Caco-2 (cell line): ENCODE results near the gene LYPD4. TPM values are rescaled to one million over a fixed set of nuclear protein-coding genes. Genes with fewer than 3 reads are reported as not detected.

ENCODE experiments used
- BruUV-seq: library from RNA; stranded (reverse); fragments of 400-500 nt; replicated peaks from 2 replicates; lab custom pipeline; 2021; lab: Mats Ljungman, UMichigan
- CTCF ChIA-PET: fragments of 300-600 bp; sonication (Branson Sonifier 250); formaldehyde crosslinking; loops from one replicate; lab custom pipeline; 2022; ENCODE audit warnings: antibody characterized with exemption; lab: Charles Lee
- POLR2A ChIA-PET: fragments of 300-600 bp; sonication (Branson Sonifier 250); formaldehyde crosslinking; loops from one replicate; lab custom pipeline; 2022; ENCODE audit warnings: antibody characterized with exemption; lab: Charles Lee
- DNase-seq, 2 experiments: peaks; one replicate each; pipeline versions ENCODE4 v3.0.0 to v3.0.0-alpha.2; 2020 to 2022
- H3K27me3 ChIP-seq: replicated peaks from 2 replicates; pipeline ENCODE4 v1.6.0; 2011; ENCODE audit warnings: low read length; ENCODE audit not compliant: control insufficient read depth, insufficient read depth
- H3K36me3 ChIP-seq: 2 replicates; pipeline ENCODE4 v1.5.1; 2011; ENCODE audit warnings: low read length; ENCODE audit not compliant: control insufficient read depth, insufficient read depth
- H3K4me1 ChIP-seq: fragments of 250-450 bp; sonication (Bioruptor Pico); 2 replicates; pipeline ENCODE4 v1.5.1; 2020; ENCODE audit warnings: mild to moderate bottlenecking
- H3K4me3 ChIP-seq: 2 replicates; pipeline ENCODE4 v1.5.1; 2011; ENCODE audit warnings: low read depth, mild to moderate bottlenecking, control low read depth, low read length
- H3K9me3 ChIP-seq: fragments of 250-450 bp; sonication (Bioruptor Pico); 2 replicates; pipeline ENCODE4 v1.5.1; 2020; ENCODE audit warnings: mild to moderate bottlenecking, moderate library complexity
- H3K27ac Mint-ChIP-seq: one replicate; pipeline ENCODE4 v1.8.0; 2022; ENCODE audit warnings: mixed read lengths; ENCODE audit not compliant: unreplicated experiment
- H3K27me3 Mint-ChIP-seq: one replicate; pipeline ENCODE4 v1.8.0; 2022; ENCODE audit warnings: mixed read lengths; ENCODE audit not compliant: insufficient read depth, unreplicated experiment
- H3K36me3 Mint-ChIP-seq: one replicate; pipeline ENCODE4 v1.8.0; 2022; ENCODE audit warnings: mild to moderate bottlenecking, mixed read lengths; ENCODE audit not compliant: insufficient read depth, unreplicated experiment
- H3K4me1 Mint-ChIP-seq: one replicate; pipeline ENCODE4 v1.8.0; 2022; ENCODE audit warnings: low read depth, mixed read lengths; ENCODE audit not compliant: unreplicated experiment
- H3K4me3 Mint-ChIP-seq: one replicate; pipeline ENCODE4 v1.8.0; 2022; ENCODE audit warnings: mild to moderate bottlenecking, moderate library complexity, mixed read lengths; ENCODE audit not compliant: unreplicated experiment
- H3K9me3 Mint-ChIP-seq: one replicate; pipeline ENCODE4 v1.8.0; 2022; ENCODE audit warnings: mixed read lengths; ENCODE audit not compliant: unreplicated experiment
- CTCF ChIP-seq, 2 experiments: fragments of 200-600 bp in 1 of 2; IDR thresholded peaks; 1 replicate in 1 of 2; 2 replicates in 1 of 2; pipeline versions ENCODE4 v1.5.1 to v1.8.0; 2011 to 2022; ENCODE audit warnings: antibody characterized with exemption in 1 of 2, control low read depth in 1 of 2, inconsistent platforms in 1 of 2, low read depth in 1 of 2, low read length in 1 of 2, mild to moderate bottlenecking in 1 of 2, moderate library complexity in 1 of 2; ENCODE audit not compliant: insufficient read depth in 1 of 2, severe bottlenecking in 1 of 2, unreplicated experiment in 1 of 2
- intact Hi-C: fragments of 100-400 bp; cut with micrococcal nuclease; formaldehyde crosslinking; loops from one replicate; pipeline ENCODE4 v1.10.0; 2022; ENCODE audit not compliant: unreplicated experiment
- total RNA-seq: library from RNA; stranded (reverse); gene quantifications from 2 replicates; pipeline ENCODE4 v1.2.3, GENCODE V29; 2022

The LYPD4 gene
- total RNA-seq, 1 experiment from 2014 or later, result not detected

GRCh38 chr19:41882568-41883462, 38.3 kb upstream of the LYPD4 start, which contains the start of gene ARHGEF1:
TSS of gene ARHGEF1 (plus strand) at chr19:41883184. CDS start at chr19:41888083, 4,899 bp downstream.
- Mint-ChIP-seq H3K36me3 (peaks cover 11% of the 10 kb centered on the region), H3K4me3 (peak within 1 kb of the TSS; percentile 91), H3K4me1 (peaks cover 21% of the 10 kb centered on the region), H3K27ac (peak within 1 kb of the TSS; percentile 83), H3K27me3 (peaks cover 3% of the 10 kb centered on the region), H3K9me3 (no peaks in the 10 kb centered on the region)
- H3K4me3 ChIP-seq, result peak within 1 kb of the TSS; percentile 89
- H3K36me3 ChIP-seq, result no peaks in the 10 kb centered on the region
- intact Hi-C loops, result loop anchor here (5.0 kb wide), 1 partner anchor 194 kb away; the partner anchor contains the start of gene ZNF574
- no peak for TF ChIP-seq CTCF (IDR thresholded peaks at IDR 0.05; ENCODE audit: insufficient read depth in 1 of 2, low read depth in 1 of 2, low read length in 1 of 2, severe bottlenecking in 1 of 2, unreplicated experiment in 1 of 2)
- no TSS peak for BruUV-seq
- no peaks in the 10 kb centered on the region for H3K9me3 ChIP-seq
- no peaks in the 10 kb centered on the region for H3K27me3 ChIP-seq
- peak in 1 of 2 experiments; percentile 42 for DNase-seq
- ChIA-PET POLR2A (interaction anchor here (1.6 kb wide), 1 partner anchor 10 kb away, joined by 13 read pairs; no protein-coding TSS in a partner anchor), CTCF (no interaction called here)
- peaks cover 17% of the 10 kb centered on the region for H3K4me1 ChIP-seq

- H3K4me3 Mint-ChIP-seq, result no peak overlapping the region
- ChIA-PET CTCF (interaction anchor here (0.8 kb wide), 1 partner anchor 244 kb away, joined by 3 read pairs; no protein-coding TSS in a partner anchor), POLR2A (no interaction called here)
- H3K4me3 ChIP-seq, result no peak overlapping the region
- 0 out of 2 replicates have a peak, but pooled peaks cover 5% of the 10 kb centered on the region for H3K4me1 ChIP-seq
- BruUV-seq, result no TSS peak
- no peak for TF ChIP-seq CTCF (IDR thresholded peaks at IDR 0.05; ENCODE audit: insufficient read depth in 1 of 2, low read depth in 1 of 2, low read length in 1 of 2, severe bottlenecking in 1 of 2, unreplicated experiment in 1 of 2)
- peaks cover 8% of the 10 kb centered on the region for H3K4me1 Mint-ChIP-seq
- no peaks in the 10 kb centered on the region for H3K9me3 ChIP-seq
- intact Hi-C loops, result loop anchor here (5.0 kb wide), 1 partner anchor 197 kb away; the partner anchor contains the start of gene ZNF574
- H3K27ac Mint-ChIP-seq, result no peak overlapping the region
- no peaks in the 10 kb centered on the region for H3K27me3 ChIP-seq
- DNase-seq, result no peak
- H3K36me3 Mint-ChIP-seq, result peaks cover 7% of the 10 kb centered on the region
- H3K27me3 Mint-ChIP-seq, result peaks cover 3% of the 10 kb centered on the region
- H3K36me3 ChIP-seq, result no peaks in the 10 kb centered on the region
- no peaks in the 10 kb centered on the region for H3K9me3 Mint-ChIP-seq
Observed at GRCh38 chr19:41880329-41880708, 35.8 kb upstream of the LYPD4 start.

- Histone ChIP-seq H3K4me1 (0 out of 2 replicates have a peak, but pooled peaks cover under 1% of the 10 kb centered on the region), H3K9me3 (no peaks in the 10 kb centered on the region), H3K4me3 (no peak overlapping the region), H3K36me3 (no peaks in the 10 kb centered on the region), H3K27me3 (no peaks in the 10 kb centered on the region)
- ChIA-PET POLR2A (no interaction called here), CTCF (interaction anchor here (0.8 kb wide), 1 partner anchor 244 kb away, joined by 3 read pairs; no protein-coding TSS in a partner anchor)
- Mint-ChIP-seq H3K4me3 (no peak overlapping the region), H3K9me3 (no peaks in the 10 kb centered on the region), H3K27me3 (peaks cover 3% of the 10 kb centered on the region), H3K36me3 (peaks cover 7% of the 10 kb centered on the region), H3K27ac (no peak overlapping the region), H3K4me1 (peaks cover 8% of the 10 kb centered on the region)
- BruUV-seq, result no TSS peak
- TF ChIP-seq CTCF (IDR thresholded peaks at IDR 0.05; ENCODE audit: insufficient read depth in 1 of 2, low read depth in 1 of 2, low read length in 1 of 2, severe bottlenecking in 1 of 2, unreplicated experiment in 1 of 2), result no peak
- intact Hi-C loops, result loop anchor here (5.0 kb wide), 1 partner anchor 198 kb away; the partner anchor contains the start of gene ZNF574
- no peak for DNase-seq
Observed at GRCh38 chr19:41879670-41880328, 35.3 kb upstream of the LYPD4 start.
